Body of pancreas (tissue), 4 donors: ENCODE measurements around the gene PPME1.

Experiments
- CTCF ChIP-seq, 7 experiments: fragments of 450-650 bp in 4 of 7; fragments of 200-600 bp in 3 of 7; sonication (generic) in 3 of 7; IDR thresholded peaks; one replicate each; pipeline ENCODE4 v1.5.1; 2016 to 2019; ENCODE audit warnings: antibody characterized with exemption in 7 of 7
- POLR2A ChIP-seq, 3 donors: fragments of 450-650 bp; IDR thresholded peaks; one replicate each; pipeline ENCODE4 v1.6.1; 2016; ENCODE audit warnings: antibody characterized with exemption in 3 of 3, mild to moderate bottlenecking in 2 of 3

DNA sequence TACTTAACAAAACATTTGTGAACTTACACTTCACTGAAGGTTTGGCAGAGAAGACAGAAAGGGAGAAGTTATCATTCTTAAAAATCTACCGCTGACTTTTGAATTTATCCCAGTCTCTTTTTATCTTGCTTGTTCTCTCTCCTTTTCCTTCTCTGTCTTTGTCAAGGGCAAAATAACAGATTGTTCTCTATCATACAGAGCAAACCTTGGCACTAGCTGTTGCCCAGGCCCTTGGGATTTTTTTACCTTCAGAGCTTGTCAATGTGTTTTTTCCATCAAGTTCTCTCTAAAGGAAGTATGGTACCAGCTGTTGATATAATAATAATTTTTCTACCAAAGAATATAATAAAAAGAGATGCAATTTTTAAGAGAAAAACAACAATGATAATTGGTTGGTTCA, 67.2 kb downstream of the PPME1 start:
- TF ChIP-seq CTCF (IDR thresholded peaks at IDR 0.05) (no peak), POLR2A (IDR thresholded peaks at IDR 0.05) (no peak)
